GM12875 (cell line): ENCODE results near the gene KRT35.

ENCODE experiments used
- H3K4me3 ChIP-seq: one replicate; pipeline ENCODE4 v1.5.1; 2011; ENCODE audit warnings: low read depth, low read length, control low read depth
- TF ChIP-seq, protein P1 (sequence below): IDR thresholded peaks from 2 replicates; pipeline ENCODE4 v1.5.1; 2011; ENCODE audit warnings: low read depth, mild to moderate bottlenecking, control low read depth, inconsistent platforms, low read length, moderate library complexity, borderline replicate concordance; ENCODE audit not compliant: insufficient read depth

Gene KRT35

DNA sequence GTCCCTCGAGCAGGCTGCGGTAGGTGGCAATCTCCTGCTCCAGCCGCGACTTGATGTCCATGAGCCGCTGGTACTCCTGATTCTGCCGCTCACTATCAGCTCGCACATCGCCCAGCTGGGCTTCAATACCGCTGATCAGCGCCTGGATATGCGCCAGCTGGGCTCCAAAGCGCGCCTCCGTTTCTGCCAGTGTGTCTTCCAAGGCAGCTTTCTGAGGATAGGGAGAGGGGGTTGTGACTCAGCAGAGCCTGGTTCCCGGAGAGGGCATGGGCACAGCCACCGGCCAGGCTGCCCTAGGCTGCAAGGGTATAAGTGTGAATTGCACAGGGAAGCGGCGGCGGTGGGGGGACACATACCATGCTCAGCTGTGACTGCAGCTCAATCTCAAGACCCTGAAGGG is 42.8 kb upstream of the KRT35 start:
- H3K4me3 ChIP-seq, result no peak overlapping the region
- TF ChIP-seq, protein P1, sequence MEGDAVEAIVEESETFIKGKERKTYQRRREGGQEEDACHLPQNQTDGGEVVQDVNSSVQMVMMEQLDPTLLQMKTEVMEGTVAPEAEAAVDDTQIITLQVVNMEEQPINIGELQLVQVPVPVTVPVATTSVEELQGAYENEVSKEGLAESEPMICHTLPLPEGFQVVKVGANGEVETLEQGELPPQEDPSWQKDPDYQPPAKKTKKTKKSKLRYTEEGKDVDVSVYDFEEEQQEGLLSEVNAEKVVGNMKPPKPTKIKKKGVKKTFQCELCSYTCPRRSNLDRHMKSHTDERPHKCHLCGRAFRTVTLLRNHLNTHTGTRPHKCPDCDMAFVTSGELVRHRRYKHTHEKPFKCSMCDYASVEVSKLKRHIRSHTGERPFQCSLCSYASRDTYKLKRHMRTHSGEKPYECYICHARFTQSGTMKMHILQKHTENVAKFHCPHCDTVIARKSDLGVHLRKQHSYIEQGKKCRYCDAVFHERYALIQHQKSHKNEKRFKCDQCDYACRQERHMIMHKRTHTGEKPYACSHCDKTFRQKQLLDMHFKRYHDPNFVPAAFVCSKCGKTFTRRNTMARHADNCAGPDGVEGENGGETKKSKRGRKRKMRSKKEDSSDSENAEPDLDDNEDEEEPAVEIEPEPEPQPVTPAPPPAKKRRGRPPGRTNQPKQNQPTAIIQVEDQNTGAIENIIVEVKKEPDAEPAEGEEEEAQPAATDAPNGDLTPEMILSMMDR, result no peak

DNA sequence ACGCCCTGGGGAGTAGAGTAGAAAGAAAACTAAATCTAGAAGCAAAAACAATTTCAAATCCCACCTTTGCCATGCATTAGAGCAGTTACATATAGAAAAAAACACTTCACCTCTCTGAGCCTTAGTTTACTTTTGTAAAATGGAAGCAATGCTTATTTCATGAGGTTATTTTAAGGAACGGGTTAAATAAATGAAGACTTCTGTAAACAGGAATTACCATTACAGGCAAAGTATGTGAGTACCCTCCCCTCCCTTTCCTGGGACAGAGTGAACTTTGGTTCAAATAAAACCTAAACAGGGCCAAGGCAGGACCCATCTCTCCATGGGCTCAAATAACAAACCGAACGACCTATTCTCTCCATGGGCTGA is 42.3 kb upstream of the KRT35 start:
- no peak overlapping the region for H3K4me3 ChIP-seq
- TF ChIP-seq, protein P1, result no peak

DNA sequence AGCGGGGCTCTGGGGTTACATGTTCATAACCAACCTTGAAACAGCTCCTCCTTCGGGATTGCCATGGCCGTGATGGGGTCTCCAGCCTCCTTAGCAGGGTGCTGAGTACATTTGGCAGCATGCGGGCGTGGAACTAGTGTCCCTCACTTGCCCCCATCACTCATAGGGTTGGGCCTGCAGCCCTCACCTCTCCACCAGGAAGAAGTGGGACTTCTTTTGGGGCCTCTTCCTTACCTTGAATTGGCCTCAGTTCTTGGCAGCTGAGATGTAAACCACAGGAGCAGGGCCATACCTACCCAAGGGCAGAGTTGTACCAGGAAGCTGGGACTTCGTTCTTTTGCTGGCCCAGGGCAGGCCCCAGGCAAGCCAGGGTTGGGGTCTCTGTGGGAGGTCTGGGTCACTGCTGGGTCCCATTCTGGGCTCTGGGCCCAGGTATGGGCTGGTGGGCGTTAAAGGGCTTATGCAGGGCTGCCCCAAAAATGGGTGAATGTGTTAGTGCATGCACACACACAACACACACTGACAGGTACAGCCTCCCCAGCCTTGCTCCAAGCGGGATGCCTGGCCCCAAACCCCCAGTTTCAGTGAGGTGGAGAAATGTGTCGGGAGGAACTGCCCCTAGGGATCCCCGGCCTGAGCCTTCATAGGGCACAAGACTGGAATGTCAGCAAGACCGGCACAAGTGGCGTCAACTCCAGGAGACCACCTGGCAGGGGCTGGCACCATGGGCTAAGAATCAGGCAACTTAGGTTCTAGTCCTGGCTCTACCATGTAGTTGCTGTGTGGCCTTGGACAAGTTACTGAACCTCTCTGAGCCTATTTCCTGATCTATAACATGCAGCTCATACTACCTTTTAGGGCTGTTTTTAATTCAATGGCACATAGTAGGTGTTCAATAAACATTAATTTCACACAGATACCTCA is 41.6 kb upstream of the KRT35 start:
- TF ChIP-seq, protein P1, result no peak
- H3K4me3 ChIP-seq, result no peak overlapping the region

DNA sequence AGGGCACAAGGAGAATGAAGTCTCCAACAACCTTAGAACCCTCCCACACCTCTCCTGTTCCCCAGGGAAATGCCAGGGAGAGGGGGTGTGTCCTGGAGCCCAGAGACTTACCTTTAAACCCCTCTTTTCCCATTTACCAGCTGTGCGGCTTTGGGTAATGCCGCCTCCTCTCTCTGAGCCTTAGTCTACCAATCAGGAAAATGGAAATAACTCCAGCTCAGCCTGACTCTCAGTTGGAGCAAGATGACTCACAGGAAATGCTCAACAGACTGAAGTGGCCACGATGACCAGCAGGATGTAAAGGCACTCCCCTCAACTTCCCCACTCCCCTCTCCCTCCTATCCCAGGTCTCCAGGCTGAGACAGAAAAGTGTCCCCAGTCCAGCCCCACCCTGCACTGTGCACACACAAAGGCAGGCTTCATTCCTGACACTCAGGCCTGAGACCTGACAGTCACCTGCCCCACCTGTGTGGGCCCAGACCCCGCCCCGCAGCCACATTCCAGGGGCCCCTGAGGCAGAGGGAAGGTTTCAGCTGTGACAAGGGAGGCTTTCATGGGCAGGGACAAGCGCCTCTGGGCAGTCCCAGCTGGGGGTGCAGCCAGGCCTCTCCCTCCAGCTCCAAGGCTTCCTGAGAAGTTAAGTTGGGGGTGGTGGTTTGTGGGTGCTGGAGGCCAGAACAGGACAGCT is 40.8 kb upstream of the KRT35 start:
- TF ChIP-seq, protein P1, result no peak
- no peak overlapping the region for H3K4me3 ChIP-seq

DNA sequence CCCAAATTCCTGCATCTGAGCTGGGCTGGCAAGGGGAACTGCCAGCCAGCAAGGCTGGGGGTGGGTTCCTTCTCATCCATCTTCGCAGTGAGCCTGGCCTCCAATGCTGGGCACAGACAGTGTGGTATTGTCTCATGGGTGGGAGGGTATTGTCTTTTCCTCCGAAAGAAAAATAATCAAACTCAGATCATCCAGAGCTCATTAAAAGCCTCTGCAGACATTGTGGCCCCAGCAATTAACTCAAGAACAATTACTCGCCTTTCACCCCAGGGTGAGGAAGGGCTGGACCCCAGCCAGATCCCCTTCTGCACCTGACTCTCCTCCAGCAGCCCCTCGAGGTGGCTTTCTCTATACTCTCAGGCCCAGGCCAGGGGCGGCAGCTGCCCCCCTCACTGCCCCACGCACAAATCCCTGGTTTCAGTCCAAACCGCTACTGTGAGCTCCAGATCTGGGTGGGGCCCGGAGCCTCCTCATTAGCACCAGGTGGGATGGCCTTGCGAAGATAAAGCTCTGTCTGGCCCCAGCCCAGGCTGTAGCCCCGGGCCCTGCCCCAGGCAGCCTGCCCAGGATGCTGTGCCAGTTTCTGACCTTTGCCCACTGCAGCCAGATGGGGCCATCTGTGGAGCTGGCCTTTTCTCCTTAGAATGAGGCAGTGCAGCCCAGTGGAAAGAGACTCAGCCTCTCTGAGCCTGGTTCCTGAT is 40.0 kb upstream of the KRT35 start:
- no peak overlapping the region for H3K4me3 ChIP-seq
- TF ChIP-seq, protein P1, result no peak

DNA sequence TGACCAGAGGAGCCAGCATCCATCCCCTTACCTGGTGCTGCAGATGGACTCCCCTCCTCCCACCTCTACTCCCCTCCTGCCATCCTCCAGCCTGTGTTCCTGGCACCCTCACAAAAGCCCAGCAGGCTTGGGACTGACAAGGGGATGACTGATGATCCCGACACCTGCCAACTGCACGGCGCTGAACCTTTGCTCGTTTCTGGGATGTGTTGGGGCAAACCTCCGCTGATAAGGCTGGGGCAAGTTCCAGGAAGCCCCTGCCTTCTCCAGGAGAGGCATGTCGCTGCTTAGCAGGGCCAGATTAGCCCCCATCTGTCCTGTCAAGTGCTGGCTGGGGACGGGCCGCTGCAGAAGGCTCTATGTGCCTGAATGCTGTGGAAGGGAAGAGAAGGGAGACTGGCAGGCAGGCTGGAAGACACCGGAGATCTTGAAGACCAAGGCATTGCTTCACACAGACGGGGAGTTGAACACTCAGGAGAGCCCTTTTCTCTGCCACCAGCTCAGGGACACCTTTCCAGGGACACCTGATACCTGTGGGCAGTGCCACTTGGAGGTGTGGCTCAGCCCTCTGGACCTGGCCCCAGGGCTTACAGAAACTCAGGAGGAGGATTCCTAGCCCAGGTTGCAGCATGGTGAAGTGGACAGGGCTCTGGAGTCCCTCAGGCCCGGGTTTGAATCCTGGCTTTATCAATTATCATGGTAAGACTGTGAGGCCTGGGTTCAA is 38.7 kb upstream of the KRT35 start:
- H3K4me3 ChIP-seq, result no peak overlapping the region
- TF ChIP-seq, protein P1, result no peak
